ENCODE results near the gene KCNG2.

GRCh38 chr18:79910563-79911343 lies 113.0 kb downstream of the KCNG2 start:
- no peak for TF ChIP-seq EZH2 (IDR thresholded peaks at IDR 0.05; ENCODE audit: borderline replicate concordance, insufficient read depth, low read depth, low read length, poor library complexity, severe bottlenecking)
- no peak for TF ChIP-seq CTCF (IDR thresholded peaks at IDR 0.05)
